Liver (tissue), 9 donors: ENCODE results near the gene XPNPEP3. TPM values are rescaled to one million over a fixed set of nuclear protein-coding genes. Genes with fewer than 3 reads are reported as not detected.

ENCODE experiments used
- DNase-seq: peaks from one replicate; pipeline ENCODE4 v3.0.0-alpha.2; 2017; ENCODE audit warnings: low spot score
- H3K27ac ChIP-seq, 2 donors: one replicate each; pipeline ENCODE4 v1.7.0; 2013; ENCODE audit warnings: inconsistent platforms in 2 of 2, low read length in 2 of 2, control low read depth in 1 of 2, low read depth in 1 of 2, mild to moderate bottlenecking in 1 of 2
- H3K27me3 ChIP-seq, 4 donors: one replicate each; pipeline versions ENCODE4 v1.6.1 to v1.7.0; 2013; ENCODE audit warnings: low read length in 3 of 4, inconsistent platforms in 1 of 4, mild to moderate bottlenecking in 1 of 4, moderate library complexity in 1 of 4; ENCODE audit not compliant: control insufficient read depth in 4 of 4, insufficient read depth in 4 of 4
- H3K36me3 ChIP-seq, 4 donors: one replicate each; pipeline versions ENCODE4 v1.6.1 to v1.7.0; 2013; ENCODE audit warnings: low read length in 3 of 4, mild to moderate bottlenecking in 3 of 4, low read depth in 1 of 4, moderate library complexity in 1 of 4; ENCODE audit not compliant: control insufficient read depth in 4 of 4, insufficient read depth in 3 of 4
- H3K4me1 ChIP-seq, 4 donors: one replicate each; pipeline versions ENCODE4 v1.6.1 to v1.7.0; 2013; ENCODE audit warnings: low read length in 3 of 4, mild to moderate bottlenecking in 3 of 4, moderate library complexity in 1 of 4; ENCODE audit not compliant: control insufficient read depth in 4 of 4, insufficient read depth in 4 of 4
- H3K4me3 ChIP-seq, 3 donors: one replicate each; pipeline versions ENCODE4 v1.6.1 to v1.7.0; 2013; ENCODE audit warnings: low read length in 3 of 3, control low read depth in 1 of 3, low read depth in 1 of 3, mild to moderate bottlenecking in 1 of 3
- H3K9ac ChIP-seq, 2 donors: one replicate each; pipeline ENCODE4 v1.7.0; 2013; ENCODE audit warnings: low read length in 2 of 2, mild to moderate bottlenecking in 2 of 2, moderate library complexity in 2 of 2, control low read depth in 1 of 2, low read depth in 1 of 2
- H3K9me3 ChIP-seq, 4 donors: one replicate each; pipeline versions ENCODE4 v1.6.1 to v1.7.0; 2013; ENCODE audit warnings: low read length in 3 of 4; ENCODE audit not compliant: control insufficient read depth in 4 of 4
- ATF3 ChIP-seq: IDR thresholded peaks from 2 replicates; pipeline ENCODE4 v1.6.1; 2016; ENCODE audit warnings: antibody characterized with exemption
- CTCF ChIP-seq: fragments of 150-350 bp; IDR thresholded peaks from 2 replicates; pipeline ENCODE4 v1.5.1; 2017; ENCODE audit warnings: improper control_type of control experiment, low read depth, low read length; ENCODE audit not compliant: missing input control
- EGR1 ChIP-seq, 2 donors: IDR thresholded peaks; 2 replicates each; pipeline ENCODE4 v1.6.1; 2016 to 2018; ENCODE audit warnings: antibody characterized with exemption in 2 of 2, low read depth in 2 of 2
- FOXA1 ChIP-seq: IDR thresholded peaks from 2 replicates; pipeline ENCODE4 v1.6.1; 2016; ENCODE audit warnings: antibody characterized with exemption
- FOXA2 ChIP-seq: IDR thresholded peaks from 2 replicates; pipeline ENCODE4 v1.6.1; 2016; ENCODE audit warnings: antibody characterized with exemption
- GABPA ChIP-seq, 2 donors: IDR thresholded peaks in 1 of 2; conservative IDR thresholded peaks in 1 of 2; 2 replicates each; pipeline ENCODE4 v1.6.1; 2016; ENCODE audit warnings: antibody characterized with exemption in 2 of 2, mild to moderate bottlenecking in 1 of 2, moderate library complexity in 1 of 2
- HNF4A ChIP-seq, 2 donors: conservative IDR thresholded peaks; 2 replicates each; pipeline ENCODE4 v1.6.1; 2016; ENCODE audit warnings: antibody characterized with exemption in 2 of 2, mild to moderate bottlenecking in 2 of 2
- HNF4G ChIP-seq: IDR thresholded peaks from 2 replicates; pipeline ENCODE4 v1.6.1; 2016; ENCODE audit warnings: antibody characterized with exemption
- JUND ChIP-seq, 2 donors: IDR thresholded peaks; 2 replicates each; pipeline ENCODE4 v1.6.1; 2016; ENCODE audit warnings: antibody characterized with exemption in 2 of 2
- MAX ChIP-seq: IDR thresholded peaks from 2 replicates; pipeline ENCODE4 v1.6.1; 2016; ENCODE audit warnings: antibody characterized with exemption
- NR2F2 ChIP-seq: IDR thresholded peaks from 2 replicates; pipeline ENCODE4 v1.6.1; 2016; ENCODE audit warnings: antibody characterized with exemption
- RAD21 ChIP-seq, 2 donors: IDR thresholded peaks; 2 replicates each; pipeline ENCODE4 v1.6.1; 2016; ENCODE audit warnings: antibody characterized with exemption in 2 of 2, mild to moderate bottlenecking in 2 of 2
- REST ChIP-seq: IDR thresholded peaks from 2 replicates; pipeline ENCODE4 v1.6.1; 2016; ENCODE audit warnings: antibody characterized with exemption, mild to moderate bottlenecking
- RXRA ChIP-seq, 2 donors: IDR thresholded peaks; 2 replicates each; pipeline ENCODE4 v1.6.1; 2017 to 2018; ENCODE audit warnings: antibody characterized with exemption in 2 of 2, mild to moderate bottlenecking in 1 of 2
- SP1 ChIP-seq: IDR thresholded peaks from 2 replicates; pipeline ENCODE4 v1.6.1; 2018; ENCODE audit warnings: antibody characterized with exemption, mild to moderate bottlenecking
- TAF1 ChIP-seq: conservative IDR thresholded peaks from 2 replicates; pipeline ENCODE4 v1.6.1; 2016; ENCODE audit warnings: antibody characterized with exemption, mild to moderate bottlenecking
- YY1 ChIP-seq: IDR thresholded peaks from 2 replicates; pipeline ENCODE4 v1.6.1; 2016; ENCODE audit warnings: antibody characterized with exemption, mild to moderate bottlenecking
- WGBS: extraction: QIAGEN DNeasy Blood & Tissue Kit; methylation state at CpG from one replicate; pipeline ENCODE4 v1.1.7; 2013; 5-methylcytosine and 5-hydroxymethylcytosine counted together
- polyA plus RNA-seq, 2 donors: library from polyadenylated mRNA; stranded (reverse) in 1 of 2; unstranded in 1 of 2; fragments of 200-250 nt in 1 of 2; fragments of >200 nt in 1 of 2; fragmentation: Nextera tagmentation in 1 of 2; extraction: Ambion mirVana in 1 of 2; gene quantifications; one replicate each; pipeline versions ENCODE4 v1.2.1 to v1.2.3, GENCODE V29; 2013 to 2015
- total RNA-seq, 2 donors: library from RNA; depleted of rRNA; stranded (reverse); fragments of >200 nt; gene quantifications; one replicate each; pipeline ENCODE4 v1.2.3, GENCODE V29; 2014
- donor health status: healthy.
- donor health status: healthy.
- donor health status: healthy.
- donor health status: healthy.
- donor health status: healthy.

Gene XPNPEP3
- total and polyA plus RNA-seq, 4 donors = 5.5 to 16.4 (median 8.6) TPM

- 100% methylated on average over 3 of the region's 3 CpGs for WGBS
Measured at GRCh38 chr22:40875111-40875510, 18.2 kb downstream of the XPNPEP3 start.

More at GRCh38 chr22:40875111-40875510, 18.2 kb downstream of the XPNPEP3 start:
- Histone ChIP-seq H3K4me3 (no peak overlapping the region), H3K27me3 (no peaks in the 10 kb centered on the region), H3K4me1 (peaks cover 0 to 3% (median 0%) of the 10 kb centered on the region in 4 donors), H3K36me3 (peaks cover 0 to 12% (median 4%) of the 10 kb centered on the region in 4 donors), H3K9me3 (no peaks in the 10 kb centered on the region), H3K9ac (no peak overlapping the region), H3K27ac (no peak overlapping the region)
- DNase-seq = no peak
- TF ChIP-seq FOXA1 (no peak), ATF3 (no peak), HNF4G (no peak), JUND (IDR thresholded peaks at IDR 0.05) (no peak), FOXA2 (no peak), HNF4A (conservative IDR thresholded peaks at IDR 0.05) (no peak), RXRA (IDR thresholded peaks at IDR 0.05) (no peak), REST (no peak), TAF1 (no peak), GABPA (IDR thresholded peaks at IDR 0.05 in 1 of 2, conservative IDR thresholded peaks at IDR 0.05 in 1 of 2) (no peak), CTCF (no peak), SP1 (no peak), MAX (no peak), EGR1 (IDR thresholded peaks at IDR 0.05; ENCODE audit: low read depth in 2 of 2) (no peak), NR2F2 (no peak), YY1 (no peak), RAD21 (IDR thresholded peaks at IDR 0.05) (no peak)
